DND-41 (cell line): ENCODE results near the gene PAQR4.

ENCODE experiments used
- ATAC-seq: fragments of 200-7000 bp; cut with Tn5 transposase; 3 replicates; pipeline ENCODE4 v1.9.1; 2021; ENCODE audit warnings: low read depth; ENCODE audit not compliant: insufficient read depth
- DNase-seq: peaks from one replicate; pipeline ENCODE4 v3.0.0-alpha.2; 2020
- H2AFZ ChIP-seq: 2 replicates; pipeline ENCODE4 v1.6.0; 2012; ENCODE audit warnings: low read depth, low read length
- H3K27ac ChIP-seq: 2 replicates; pipeline ENCODE4 v1.5.1; 2012; ENCODE audit warnings: low read length, inconsistent platforms
- H3K27me3 ChIP-seq: fragments of 200-600 bp; sonication (generic); 2 replicates; pipeline ENCODE4 v1.6.0; 2012; ENCODE audit warnings: low read length, mild to moderate bottlenecking, inconsistent platforms; ENCODE audit not compliant: insufficient read depth, poor library complexity
- H3K36me3 ChIP-seq: 2 replicates; pipeline ENCODE4 v1.5.1; 2012; ENCODE audit warnings: low read length, inconsistent platforms; ENCODE audit not compliant: insufficient read depth
- H3K4me1 ChIP-seq: 2 replicates; pipeline ENCODE4 v1.5.1; 2012; ENCODE audit warnings: mild to moderate bottlenecking, low read length; ENCODE audit not compliant: insufficient read depth
- H3K4me2 ChIP-seq: 2 replicates; pipeline ENCODE4 v1.6.0; 2012; ENCODE audit warnings: mild to moderate bottlenecking, moderate library complexity, low read length, inconsistent platforms; ENCODE audit not compliant: insufficient read depth
- H3K4me3 ChIP-seq, 2 experiments: fragments of 200-600 bp in 1 of 2; shearing (Covaris generic) in 1 of 2; 2 replicates each; pipeline ENCODE4 v1.5.1; 2012 to 2016; ENCODE audit warnings: inconsistent platforms in 2 of 2, low read length in 2 of 2, mild to moderate bottlenecking in 2 of 2, low read depth in 1 of 2, moderate library complexity in 1 of 2
- H3K79me2 ChIP-seq: 2 replicates; pipeline ENCODE4 v1.6.0; 2012; ENCODE audit warnings: low read length, inconsistent platforms; ENCODE audit not compliant: insufficient read depth
- H3K9ac ChIP-seq: 2 replicates; pipeline ENCODE4 v1.6.0; 2012; ENCODE audit warnings: low read depth, mild to moderate bottlenecking, inconsistent platforms, low read length, moderate library complexity
- H3K9me3 ChIP-seq: 2 replicates; pipeline ENCODE4 v1.5.1; 2012; ENCODE audit warnings: low read length, moderate library complexity, mild to moderate bottlenecking, inconsistent platforms; ENCODE audit not compliant: insufficient read depth, severe bottlenecking
- H4K20me1 ChIP-seq: 2 replicates; pipeline ENCODE4 v1.6.0; 2012; ENCODE audit warnings: low read length; ENCODE audit not compliant: insufficient read depth
- EZH2 ChIP-seq: IDR thresholded peaks from 3 replicates; pipeline ENCODE4 v1.6.1; 2012; ENCODE audit warnings: borderline replicate concordance, low read depth, mild to moderate bottlenecking, moderate library complexity, low read length, inconsistent platforms; ENCODE audit not compliant: severe bottlenecking
- TF ChIP-seq, protein P1 (sequence below): IDR thresholded peaks from 2 replicates; pipeline ENCODE4 v1.5.1; 2012; ENCODE audit warnings: borderline replicate concordance, low read length, moderate library complexity, mild to moderate bottlenecking; ENCODE audit not compliant: poor library complexity, severe bottlenecking; ENCODE audit errors: extremely low read depth

The PAQR4 gene

DNA sequence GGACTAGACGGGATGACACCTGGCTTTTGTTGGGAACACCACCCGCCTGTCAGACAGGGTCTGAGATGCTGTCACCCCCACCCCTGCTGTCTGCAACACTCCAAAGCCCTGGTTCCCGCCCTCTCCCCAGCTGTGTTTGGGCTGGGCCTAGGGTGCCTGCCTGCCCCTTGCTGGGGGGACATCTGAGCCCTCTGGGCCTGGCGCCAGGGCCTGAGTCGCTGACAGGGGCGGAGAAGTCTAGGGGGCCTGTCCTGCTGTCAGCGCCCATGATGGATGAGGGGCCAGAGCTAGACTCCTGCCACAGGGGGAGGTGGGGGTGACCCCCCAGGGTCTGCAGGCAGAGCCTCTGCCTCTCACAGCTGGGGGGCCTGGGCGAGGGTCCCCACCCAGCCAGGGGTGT is 18.7 kb downstream of the PAQR4 start:
- Histone ChIP-seq H3K27ac (no peak overlapping the region), H3K9ac (no peak overlapping the region), H3K4me1 (peaks cover 13% of the 10 kb centered on the region)

DNA sequence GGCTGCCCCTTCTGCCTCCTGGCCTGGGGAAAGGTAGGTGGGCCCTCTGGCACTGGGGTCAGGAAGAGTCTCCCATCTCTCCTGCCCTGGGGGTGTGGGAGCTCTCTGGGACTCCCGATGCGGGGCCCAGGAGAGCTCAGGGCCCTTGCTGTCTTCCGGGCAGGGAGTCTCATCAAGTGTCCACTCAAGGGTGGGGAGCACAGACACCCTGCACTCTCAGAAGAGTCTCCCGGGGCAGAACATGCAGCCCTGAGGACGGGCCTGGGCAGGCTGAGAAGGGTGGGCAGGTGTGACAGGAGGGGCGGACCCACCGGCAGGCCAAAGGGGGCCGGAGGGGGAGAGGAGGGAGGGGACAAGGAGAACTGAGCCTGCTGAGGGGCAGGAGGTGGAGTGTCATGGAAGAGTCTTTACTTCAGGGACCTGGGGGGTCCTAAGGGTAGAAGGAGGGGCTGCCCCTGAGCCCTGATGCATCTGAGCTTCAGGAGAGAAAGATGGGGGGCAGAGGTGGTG is 19.5 kb downstream of the PAQR4 start:
- Histone ChIP-seq H3K4me1 (peaks cover 6% of the 10 kb centered on the region), H3K4me2 (no peak overlapping the region), H3K9ac (no peak overlapping the region), H3K4me3 (no peak overlapping the region), H4K20me1 (peaks cover 4% of the 10 kb centered on the region; the same call in 1 of the 2 replicates), H3K9me3 (no peaks in the 10 kb centered on the region), H3K79me2 (no peaks in the 10 kb centered on the region), H3K27me3 (no peaks in the 10 kb centered on the region), H3K27ac (no peak overlapping the region), H3K36me3 (no peaks in the 10 kb centered on the region), H2AFZ (no peak overlapping the region)
- TF ChIP-seq EZH2 = no peak
- DNase-seq (no peak), ATAC-seq (no peak)

More for the DNA sequence above, 18.7 kb downstream of the PAQR4 start:
- H4K20me1 ChIP-seq = peaks cover 1% of the 10 kb centered on the region; the same call in 1 of the 2 replicates
- H2AFZ ChIP-seq = no peak overlapping the region
- ATAC-seq = no peak
- no peak overlapping the region for H3K4me3 ChIP-seq
- no peaks in the 10 kb centered on the region for H3K27me3 ChIP-seq
- no peaks in the 10 kb centered on the region for H3K9me3 ChIP-seq
- no peak overlapping the region for H3K4me2 ChIP-seq
- DNase-seq = no peak
- H3K79me2 ChIP-seq = no peaks in the 10 kb centered on the region
- no peaks in the 10 kb centered on the region for H3K36me3 ChIP-seq
- no peak for TF ChIP-seq EZH2
- TF ChIP-seq, protein P1, sequence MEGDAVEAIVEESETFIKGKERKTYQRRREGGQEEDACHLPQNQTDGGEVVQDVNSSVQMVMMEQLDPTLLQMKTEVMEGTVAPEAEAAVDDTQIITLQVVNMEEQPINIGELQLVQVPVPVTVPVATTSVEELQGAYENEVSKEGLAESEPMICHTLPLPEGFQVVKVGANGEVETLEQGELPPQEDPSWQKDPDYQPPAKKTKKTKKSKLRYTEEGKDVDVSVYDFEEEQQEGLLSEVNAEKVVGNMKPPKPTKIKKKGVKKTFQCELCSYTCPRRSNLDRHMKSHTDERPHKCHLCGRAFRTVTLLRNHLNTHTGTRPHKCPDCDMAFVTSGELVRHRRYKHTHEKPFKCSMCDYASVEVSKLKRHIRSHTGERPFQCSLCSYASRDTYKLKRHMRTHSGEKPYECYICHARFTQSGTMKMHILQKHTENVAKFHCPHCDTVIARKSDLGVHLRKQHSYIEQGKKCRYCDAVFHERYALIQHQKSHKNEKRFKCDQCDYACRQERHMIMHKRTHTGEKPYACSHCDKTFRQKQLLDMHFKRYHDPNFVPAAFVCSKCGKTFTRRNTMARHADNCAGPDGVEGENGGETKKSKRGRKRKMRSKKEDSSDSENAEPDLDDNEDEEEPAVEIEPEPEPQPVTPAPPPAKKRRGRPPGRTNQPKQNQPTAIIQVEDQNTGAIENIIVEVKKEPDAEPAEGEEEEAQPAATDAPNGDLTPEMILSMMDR = no peak

DNA sequence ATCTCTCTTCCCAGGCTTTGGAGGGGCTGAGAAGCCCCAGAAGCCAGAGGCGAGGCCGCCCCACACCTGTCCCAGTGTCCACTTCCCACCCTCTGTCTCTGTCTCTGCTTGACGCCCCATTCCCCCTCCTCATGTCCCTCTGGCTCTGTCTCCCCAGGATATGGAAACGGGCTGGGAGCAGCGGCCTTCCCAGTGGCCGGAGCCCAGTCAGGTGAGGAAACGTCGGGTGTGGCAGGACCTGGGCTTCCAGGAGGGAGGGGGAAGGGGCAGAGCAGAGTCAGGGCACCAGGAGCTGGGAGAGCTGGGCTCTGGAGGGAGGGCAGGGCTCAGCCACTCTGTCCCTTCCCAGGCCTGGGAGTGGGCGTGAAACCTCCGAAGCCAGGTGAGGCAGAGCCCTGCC is 21.7 kb downstream of the PAQR4 start:
- DNase-seq (no peak), ATAC-seq (no peak)
- H3K36me3 ChIP-seq = no peaks in the 10 kb centered on the region
- H3K4me2 ChIP-seq = no peak overlapping the region
- H4K20me1 ChIP-seq = peaks cover 4% of the 10 kb centered on the region; the same call in 1 of the 2 replicates
- H3K27ac ChIP-seq = no peak overlapping the region
- H3K4me3 ChIP-seq = no peak overlapping the region
- TF ChIP-seq, protein P1 = no peak
- TF ChIP-seq EZH2 = no peak
- no peak overlapping the region for H3K9ac ChIP-seq
- no peaks in the 10 kb centered on the region for H3K79me2 ChIP-seq
- H3K27me3 ChIP-seq = no peaks in the 10 kb centered on the region
- H3K4me1 ChIP-seq = no peaks in the 10 kb centered on the region
- no peak overlapping the region for H2AFZ ChIP-seq
- no peaks in the 10 kb centered on the region for H3K9me3 ChIP-seq

DNA sequence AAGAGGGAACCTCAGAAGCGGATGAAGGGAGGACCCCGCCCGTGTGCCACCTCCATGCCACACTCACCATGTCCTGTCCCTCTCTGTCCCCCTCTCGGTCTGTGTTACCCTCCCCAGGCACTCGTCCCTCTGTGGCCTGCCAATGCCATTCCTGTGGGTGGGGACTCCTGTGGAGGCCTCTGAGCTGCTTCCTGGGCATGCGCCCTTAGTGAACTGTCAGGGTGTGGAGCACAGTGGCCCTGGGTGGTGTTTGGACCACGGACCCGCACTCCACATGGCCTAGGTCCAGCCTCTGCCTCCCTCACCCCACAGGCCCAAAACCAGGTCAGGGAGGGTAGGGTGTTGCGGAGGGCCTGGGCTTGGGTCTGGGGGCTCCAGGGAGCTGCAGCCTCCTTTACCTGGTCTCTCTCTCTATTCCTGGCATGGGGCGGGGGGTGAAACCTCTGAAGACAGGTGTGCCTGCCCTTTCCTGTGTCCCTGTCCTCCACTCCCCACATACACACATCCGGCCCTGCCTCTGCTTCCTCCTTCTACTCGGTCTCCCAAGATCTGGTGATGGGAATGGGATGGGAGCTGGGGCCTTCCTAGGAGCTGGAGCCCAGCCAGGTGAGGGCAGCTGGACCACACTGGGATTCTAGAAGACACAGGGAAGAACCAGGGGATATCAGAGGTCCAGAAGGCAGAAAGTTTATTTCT is 22.6 kb downstream of the PAQR4 start:
- Histone ChIP-seq H3K9ac (no peak overlapping the region), H3K4me3 (no peak overlapping the region), H2AFZ (no peak overlapping the region), H3K36me3 (no peaks in the 10 kb centered on the region), H3K4me1 (no peaks in the 10 kb centered on the region), H3K27me3 (no peaks in the 10 kb centered on the region), H3K27ac (no peak overlapping the region), H4K20me1 (peaks cover 4% of the 10 kb centered on the region; the same call in 1 of the 2 replicates), H3K9me3 (no peaks in the 10 kb centered on the region), H3K4me2 (no peak overlapping the region), H3K79me2 (no peaks in the 10 kb centered on the region)
- ATAC-seq = no peak
- no peak for TF ChIP-seq EZH2
- TF ChIP-seq, protein P1 = no peak
- no peak for DNase-seq
